H1 (cell line): ENCODE measurements around the gene DHRS7B. TPM values are rescaled to one million over a fixed set of nuclear protein-coding genes. Genes with fewer than 3 reads are reported as not detected.

Experiments
- BACH1 ChIP-seq: IDR thresholded peaks from 2 replicates; pipeline ENCODE4 v1.6.1; 2012; ENCODE audit warnings: low read length, improper control_type of control experiment
- POU5F1 ChIP-seq: IDR thresholded peaks from 2 replicates; pipeline ENCODE4 v1.6.1; 2011; ENCODE audit warnings: low read depth, mild to moderate bottlenecking, low read length, moderate library complexity
- RXRA ChIP-seq: IDR thresholded peaks from 2 replicates; pipeline ENCODE4 v1.6.1; 2011; ENCODE audit warnings: low read depth, mild to moderate bottlenecking, low read length, moderate library complexity; ENCODE audit not compliant: insufficient read depth
- SIN3A ChIP-seq, 2 experiments: IDR thresholded peaks in 1 of 2; conservative IDR thresholded peaks in 1 of 2; 2 replicates each; pipeline ENCODE4 v1.6.1; 2011 to 2012; ENCODE audit warnings: low read length in 2 of 2, improper control_type of control experiment in 1 of 2, low read depth in 1 of 2, mild to moderate bottlenecking in 1 of 2
- SUZ12 ChIP-seq: fragments of 200-600 bp; sonication (generic); IDR thresholded peaks from 2 replicates; pipeline ENCODE4 v1.6.1; 2012; ENCODE audit warnings: mild to moderate bottlenecking, inconsistent platforms, low read length, moderate library complexity, mixed read lengths
- TAF1 ChIP-seq: IDR thresholded peaks from 2 replicates; pipeline ENCODE4 v1.6.1; 2011; ENCODE audit warnings: mild to moderate bottlenecking, low read depth, low read length
- TCF12 ChIP-seq: IDR thresholded peaks from 2 replicates; pipeline ENCODE4 v1.6.1; 2011; ENCODE audit warnings: low read depth, mild to moderate bottlenecking, low read length
- polyA plus RNA-seq, 7 experiments: library from polyadenylated mRNA; depleted of rRNA in 3 of 7; stranded (reverse) in 5 of 7; unstranded in 2 of 7; fragments of >200 nt in 5 of 7; fragments of 200-250 nt in 2 of 7; gene quantifications; 1 replicate in 5 of 7; 2 replicates in 1 of 7; 4 replicates in 1 of 7; pipeline versions ENCODE4 v1.2.1 to v1.2.3, GENCODE V29; 2011 to 2013; ENCODE audit warnings: missing spikeins in 2 of 7, mixed read lengths in 2 of 7
- total RNA-seq: library from RNA; stranded (reverse); fragmentation: NEBNext Ultra II Directional; extraction: Animal tissue kit (Norgen Biotek cat#: 25700); gene quantifications from 2 replicates; pipeline ENCODE4 v1.2.1, GENCODE V29; 2021

The DHRS7B gene
- total and polyA plus RNA-seq, 2 of the 8 experiments (the other 6 are each of a cell fraction or from before 2014, with no cell fraction given): 11.0 to 27.9 TPM

DNA sequence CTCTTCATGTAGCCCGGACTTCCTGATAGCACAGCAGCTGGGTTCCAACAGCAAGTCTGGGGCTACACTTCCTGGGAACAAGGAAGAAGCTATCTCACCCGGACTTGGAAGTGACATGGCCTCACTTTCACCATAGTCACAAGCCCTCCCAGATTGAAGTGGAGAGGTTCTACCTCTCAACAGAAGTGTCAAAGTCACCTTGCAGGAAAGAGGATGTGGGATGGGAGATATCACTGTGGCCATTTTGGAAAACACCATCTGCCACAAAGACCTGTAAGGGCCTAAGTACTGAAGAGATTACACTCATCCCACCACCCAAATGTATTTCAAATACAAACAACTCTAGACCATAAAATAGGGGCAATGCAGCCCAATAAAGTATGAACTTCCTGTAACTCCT is 29.9 kb upstream of the DHRS7B start (continued):
- TF ChIP-seq BACH1 (no peak), RXRA (no peak), SUZ12 (no peak), POU5F1 (no peak), TCF12 (no peak), TAF1 (no peak), SIN3A (conservative IDR thresholded peaks at IDR 0.05 in 1 of 2, IDR thresholded peaks at IDR 0.05 in 1 of 2; ENCODE audit: low read depth in 1 of 2, low read length in 2 of 2) (no peak)
